Measurements from ENCODE around the gene ANKMY1. TPM values are rescaled to one million over a fixed set of nuclear protein-coding genes. Genes with fewer than 3 reads are reported as not detected.

ANKMY1 gene
- total RNA-seq, 1 experiment from 2014 or later: 2.4 TPM

- in situ Hi-C loops (cut with HindIII; ENCODE audit: low pct_unique_long_range_greater_than_20kb, low sequenced_read_pairs): no loop called here
- no peak for DNase-seq (ENCODE audit: low read depth)
Observed at GRCh38 chr2:240596491-240596931, 38.7 kb upstream of the ANKMY1 start.

GRCh38 chr2:240596080-240596460 lies 38.3 kb upstream of the ANKMY1 start:
- DNase-seq (ENCODE audit: low read depth): no peak
- in situ Hi-C loops (cut with HindIII; ENCODE audit: low pct_unique_long_range_greater_than_20kb, low sequenced_read_pairs): no loop called here

DNA sequence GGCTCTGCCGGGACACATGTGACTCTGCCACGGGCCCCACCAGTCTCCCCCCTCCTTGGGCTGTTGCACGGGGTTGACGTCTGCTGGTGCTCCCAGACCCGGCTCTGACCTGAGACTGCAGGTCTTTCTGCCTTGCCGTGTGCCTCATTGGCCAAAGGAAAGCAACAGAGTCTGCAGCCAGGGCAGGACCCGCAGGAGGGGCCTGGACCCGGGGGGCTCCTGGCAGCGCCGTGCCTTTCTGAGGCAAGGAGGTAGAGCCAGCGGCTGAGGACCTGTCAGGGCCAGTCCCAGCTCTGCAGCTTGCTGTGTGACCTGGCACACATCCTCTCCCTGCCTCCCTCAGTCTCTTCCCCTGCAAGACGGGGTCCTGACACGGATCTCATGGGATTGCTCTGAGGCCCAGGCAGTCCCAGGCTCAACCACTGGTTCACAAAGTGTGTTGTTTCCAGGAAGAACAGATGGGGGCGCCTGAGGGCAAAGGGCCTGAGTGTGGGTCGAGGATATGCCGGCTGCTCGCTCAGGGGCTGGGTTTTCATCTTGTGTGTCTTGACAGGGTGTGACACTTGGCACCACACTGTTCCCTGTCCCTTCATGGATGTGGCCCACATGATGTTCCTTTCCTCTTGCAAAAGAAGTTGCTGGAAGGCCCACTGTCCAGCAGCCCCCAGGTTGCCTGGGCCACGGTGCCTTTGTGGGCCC lies 37.7 kb upstream of the ANKMY1 start:
- in situ Hi-C loops (cut with HindIII; ENCODE audit: low pct_unique_long_range_greater_than_20kb, low sequenced_read_pairs): no loop called here
- DNase-seq (ENCODE audit: low read depth): no peak

- DNase-seq (ENCODE audit: low read depth): no peak
- in situ Hi-C loops (cut with HindIII; ENCODE audit: low pct_unique_long_range_greater_than_20kb, low sequenced_read_pairs): no loop called here
Observed at GRCh38 chr2:240594511-240595380, 37.0 kb upstream of the ANKMY1 start.

- DNase-seq (ENCODE audit: low read depth): no peak
- in situ Hi-C loops (cut with HindIII; ENCODE audit: low pct_unique_long_range_greater_than_20kb, low sequenced_read_pairs): no loop called here
Observed at GRCh38 chr2:240593703-240594451, 36.1 kb upstream of the ANKMY1 start.

DNA sequence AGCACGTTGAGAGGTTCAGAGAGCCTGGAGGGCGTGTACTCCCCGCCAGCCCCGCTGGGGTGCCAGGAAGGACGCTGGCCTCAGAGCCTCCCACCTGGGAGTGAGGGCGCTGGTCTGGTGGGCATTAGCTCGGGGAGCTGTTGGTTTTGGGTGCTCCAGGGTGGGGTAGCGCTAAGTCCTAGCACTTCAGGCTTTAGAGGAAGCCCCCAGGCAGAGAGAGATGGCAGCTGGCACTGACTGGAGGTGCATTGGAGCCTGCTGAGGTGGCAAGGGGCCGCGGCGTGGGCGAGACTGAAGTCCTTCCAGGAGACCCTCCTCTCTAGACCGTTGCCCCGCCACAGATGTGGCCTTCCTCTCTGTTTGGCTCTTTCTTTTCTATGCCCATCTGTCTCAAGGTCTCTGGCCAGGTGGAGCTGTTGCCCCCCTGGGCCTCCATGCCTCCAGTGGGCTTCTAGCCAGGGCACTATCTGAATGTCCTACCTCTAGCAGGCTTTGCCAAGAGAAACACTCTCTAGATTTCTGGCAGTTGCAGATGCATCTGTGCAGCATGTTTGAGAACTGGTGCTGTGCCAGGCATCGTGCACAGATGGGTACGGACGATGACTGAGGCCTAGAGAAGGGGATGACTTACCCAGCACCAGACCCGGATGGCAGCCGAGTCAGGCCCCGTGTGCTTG lies 35.4 kb upstream of the ANKMY1 start:
- DNase-seq (ENCODE audit: low read depth): no peak
- in situ Hi-C loops (cut with HindIII; ENCODE audit: low pct_unique_long_range_greater_than_20kb, low sequenced_read_pairs): no loop called here

- no peak for DNase-seq (ENCODE audit: low read depth)
- in situ Hi-C loops (cut with HindIII; ENCODE audit: low pct_unique_long_range_greater_than_20kb, low sequenced_read_pairs): no loop called here
Observed at GRCh38 chr2:240591784-240592183, 34.0 kb upstream of the ANKMY1 start.

- in situ Hi-C loops (cut with HindIII; ENCODE audit: low pct_unique_long_range_greater_than_20kb, low sequenced_read_pairs): no loop called here
- no peak for DNase-seq (ENCODE audit: low read depth)
Observed at GRCh38 chr2:240591226-240591625, 33.4 kb upstream of the ANKMY1 start.

DNA sequence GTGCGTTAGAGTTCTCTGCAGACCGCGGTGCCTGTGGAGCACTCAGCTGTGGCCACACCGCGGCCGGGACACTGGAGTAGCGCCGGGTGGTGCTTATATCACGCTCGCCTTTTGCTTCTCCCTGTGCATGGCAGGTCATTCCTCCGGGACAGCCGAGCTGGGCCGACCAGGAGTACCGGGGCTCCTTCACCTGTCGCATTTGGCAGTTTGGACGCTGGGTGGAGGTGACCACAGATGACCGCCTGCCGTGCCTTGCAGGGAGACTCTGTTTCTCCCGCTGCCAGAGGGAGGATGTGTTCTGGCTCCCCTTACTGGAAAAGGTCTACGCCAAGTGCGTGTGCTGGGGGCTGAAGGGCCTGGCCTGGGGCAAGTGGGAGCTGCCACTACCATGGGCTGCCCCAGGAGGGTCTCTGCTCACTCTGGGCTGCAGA lies 32.9 kb upstream of the ANKMY1 start:
- no peak for DNase-seq (ENCODE audit: low read depth)
- in situ Hi-C loops (cut with HindIII; ENCODE audit: low pct_unique_long_range_greater_than_20kb, low sequenced_read_pairs): no loop called here

DNA sequence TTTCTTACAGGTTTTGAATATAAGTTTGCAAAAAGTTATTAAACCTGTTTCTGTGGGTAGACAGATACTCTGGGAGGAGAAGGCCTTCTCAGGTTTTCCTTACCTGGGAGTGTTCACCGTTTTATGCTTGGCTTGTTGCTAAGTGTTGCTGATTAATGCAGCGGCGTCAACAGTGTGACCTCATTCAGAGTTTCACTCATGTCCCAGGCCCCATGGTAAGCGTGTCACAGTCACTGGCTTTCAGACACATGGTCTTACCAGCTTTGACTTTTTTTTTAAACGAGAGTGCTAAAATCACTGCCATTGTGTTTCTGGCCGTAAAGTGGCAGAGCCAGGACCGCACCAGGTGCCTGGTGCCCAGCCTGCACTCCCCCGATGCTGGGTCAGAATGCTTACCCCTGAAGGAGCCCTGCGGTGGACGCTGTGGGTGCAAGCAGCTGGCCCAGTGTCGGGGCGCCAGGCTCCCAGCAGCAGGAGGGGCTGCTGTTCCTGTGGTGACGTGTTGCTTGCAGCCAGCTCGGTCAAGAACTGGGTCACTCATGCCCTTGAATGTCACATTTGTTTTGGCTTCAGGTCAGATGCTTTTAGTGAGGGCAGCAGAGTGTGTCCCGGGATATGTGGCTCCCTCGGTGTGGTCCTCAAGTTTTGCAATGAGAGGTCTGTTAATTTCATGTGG lies 32.2 kb upstream of the ANKMY1 start:
- in situ Hi-C loops (cut with HindIII; ENCODE audit: low pct_unique_long_range_greater_than_20kb, low sequenced_read_pairs): no loop called here
- no peak for DNase-seq (ENCODE audit: low read depth)

- in situ Hi-C loops (cut with HindIII; ENCODE audit: low pct_unique_long_range_greater_than_20kb, low sequenced_read_pairs): no loop called here
- DNase-seq (ENCODE audit: low read depth): no peak
Observed at GRCh38 chr2:240589375-240589774, 31.6 kb upstream of the ANKMY1 start.

DNA sequence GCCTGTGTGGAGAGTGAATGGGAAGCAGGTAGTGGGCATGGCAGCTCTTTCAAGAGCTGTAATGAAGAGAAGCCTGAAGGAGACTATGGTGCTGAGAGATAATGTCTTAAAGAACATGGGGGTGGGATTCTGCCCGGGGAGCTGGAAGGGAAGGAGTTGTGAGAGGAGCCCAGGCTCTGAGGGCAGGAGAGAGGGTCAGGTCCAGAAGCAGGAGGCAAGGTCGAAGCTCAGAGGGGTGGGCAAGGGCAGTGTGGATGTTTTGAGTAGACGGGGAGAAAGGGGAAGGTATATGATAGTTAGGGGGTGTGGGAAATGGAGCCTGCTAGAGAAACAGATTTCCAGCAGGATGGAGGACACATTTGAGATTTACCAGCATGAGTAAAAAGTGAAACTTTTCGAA lies 30.9 kb upstream of the ANKMY1 start:
- in situ Hi-C loops (cut with HindIII; ENCODE audit: low pct_unique_long_range_greater_than_20kb, low sequenced_read_pairs): no loop called here
- no peak for DNase-seq (ENCODE audit: low read depth)

DNA sequence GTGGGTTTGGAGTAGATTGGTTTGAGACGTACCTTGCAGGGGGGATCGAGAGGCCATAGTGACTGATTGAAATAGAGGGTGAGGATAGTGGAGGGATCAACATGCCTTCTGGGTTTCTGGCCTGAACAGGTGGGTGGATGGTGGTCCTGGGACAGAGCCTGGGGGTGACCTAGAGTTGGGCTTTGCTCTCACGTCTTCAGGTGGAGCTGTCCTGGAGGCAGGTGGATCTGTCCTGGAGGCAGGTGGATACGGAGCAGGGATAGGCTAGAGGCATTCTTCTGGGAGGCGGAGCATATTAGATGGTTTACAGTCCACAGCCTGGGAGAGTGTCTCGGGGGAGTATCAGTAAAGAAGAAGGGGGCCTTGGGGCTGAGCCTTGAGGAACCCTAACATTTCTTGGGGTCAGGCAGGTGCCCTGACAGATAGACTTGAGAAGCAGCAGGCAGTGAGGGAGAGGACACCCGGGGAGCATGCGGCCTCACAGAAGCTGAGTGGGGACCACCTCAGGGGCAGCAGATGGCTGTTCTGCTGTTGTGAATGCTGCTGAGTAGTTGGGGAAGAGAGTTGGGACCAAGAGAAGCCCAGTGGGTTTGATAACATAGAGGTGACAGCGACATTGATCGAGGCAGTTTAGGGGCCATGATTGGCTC lies 30.3 kb upstream of the ANKMY1 start:
- DNase-seq (ENCODE audit: low read depth): no peak
- in situ Hi-C loops (cut with HindIII; ENCODE audit: low pct_unique_long_range_greater_than_20kb, low sequenced_read_pairs): no loop called here

DNA sequence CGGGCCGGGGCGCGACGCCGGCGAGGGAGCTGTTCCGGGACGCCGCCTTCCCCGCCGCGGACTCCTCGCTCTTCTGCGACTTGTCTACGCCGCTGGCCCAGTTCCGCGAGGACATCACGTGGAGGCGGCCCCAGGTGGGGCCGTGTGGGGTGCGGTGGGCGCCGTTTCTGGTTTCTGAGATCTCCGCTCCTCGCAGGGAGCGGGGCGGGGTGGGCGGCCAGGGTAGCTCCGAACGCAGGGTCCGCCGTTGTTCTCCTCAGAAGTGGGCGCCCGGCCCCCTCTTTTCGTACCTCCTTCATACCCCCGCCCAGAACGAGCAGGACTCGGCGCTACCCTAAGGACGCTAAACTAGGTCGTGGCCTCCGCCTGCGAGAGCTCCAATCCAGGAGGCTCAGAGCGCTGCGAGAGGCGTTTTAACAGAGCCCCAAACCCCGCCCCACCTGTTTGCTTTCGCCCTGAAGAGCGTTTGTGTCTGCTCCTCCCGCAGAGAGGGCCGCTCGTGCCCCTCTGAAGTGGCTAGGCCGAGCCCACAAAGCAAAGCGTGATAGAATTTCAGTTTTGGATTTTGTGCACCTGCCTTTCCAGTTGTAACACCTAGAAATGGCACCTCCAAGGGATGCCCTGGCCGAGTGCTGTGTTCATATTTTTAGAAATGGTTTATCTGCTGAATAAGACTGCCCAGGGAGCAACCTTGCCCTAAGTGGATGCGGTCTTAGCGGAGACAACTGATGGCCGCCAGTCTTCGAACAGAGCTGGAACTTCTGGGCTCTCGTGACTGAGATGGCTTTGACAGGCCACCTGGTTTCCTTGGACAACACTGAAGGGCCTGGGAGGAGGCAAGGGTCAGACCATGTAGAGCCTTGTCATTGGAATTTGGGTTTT lies 29.4 kb upstream of the ANKMY1 start:
- no peak for DNase-seq (ENCODE audit: low read depth)
- in situ Hi-C loops (cut with HindIII; ENCODE audit: low pct_unique_long_range_greater_than_20kb, low sequenced_read_pairs): no loop called here

DNA sequence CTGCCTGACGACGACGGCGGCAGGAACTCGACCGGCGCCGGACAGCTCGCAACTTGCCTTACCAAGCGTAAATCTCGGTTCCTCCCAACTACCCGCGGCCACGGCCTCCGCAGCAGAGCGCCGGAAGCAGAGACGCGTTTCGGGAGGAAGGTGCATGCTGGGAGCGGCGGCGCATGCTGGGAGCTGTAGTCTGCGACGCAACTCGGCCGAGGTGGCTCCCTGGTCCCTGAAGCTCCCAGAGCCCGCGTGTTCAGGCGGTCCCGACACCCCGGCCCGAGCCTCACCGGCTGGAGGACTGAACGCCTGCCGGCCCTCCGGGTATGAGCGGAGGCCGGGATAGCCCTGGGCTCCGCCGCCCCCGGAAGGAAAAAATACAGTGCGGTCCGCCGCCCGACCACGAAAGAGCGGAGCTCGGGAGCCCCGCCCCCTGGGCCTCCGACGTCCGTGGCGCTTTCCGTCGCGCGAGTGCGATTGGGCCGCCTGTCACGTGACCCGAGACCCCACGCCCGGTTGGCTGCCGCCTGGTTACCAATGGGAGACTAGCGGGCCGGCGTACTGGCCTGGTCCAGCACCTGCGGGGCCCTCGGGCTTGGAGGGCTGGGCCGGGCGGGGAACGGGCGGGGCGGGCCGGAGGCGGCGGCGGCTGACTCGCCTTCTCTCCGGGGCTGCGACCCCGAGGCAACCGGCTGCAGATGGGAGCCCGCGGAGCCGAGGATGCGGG lies 28.6 kb upstream of the ANKMY1 start, which contains the start of gene CAPN10:
Gene CAPN10, plus strand, starts transcription at position 537 of the 721 bp plus-strand sequence. Its CDS starts 178 bp downstream, at position 715.
- in situ Hi-C loops (cut with HindIII; ENCODE audit: low pct_unique_long_range_greater_than_20kb, low sequenced_read_pairs): no loop called here
- DNase-seq (ENCODE audit: low read depth): peak; percentile 87

- DNase-seq (ENCODE audit: low read depth): no peak
- in situ Hi-C loops (cut with HindIII; ENCODE audit: low pct_unique_long_range_greater_than_20kb, low sequenced_read_pairs): no loop called here
Observed at GRCh38 chr2:240585681-240586197, 28.0 kb upstream of the ANKMY1 start.
